ENCODE results near the gene RPH3AL.

Gene RPH3AL

GRCh38 chr17:336110-337021 lies 16.2 kb downstream of the RPH3AL start:
- DNase-seq (ENCODE audit: low read depth, low spot score), result no peak

- no peak for DNase-seq (ENCODE audit: low read depth, low spot score)
These were observed 16.9 kb downstream of the RPH3AL start for GRCh38 chr17:335691-336090.

- DNase-seq (ENCODE audit: low read depth, low spot score), result no peak
These were observed 17.6 kb downstream of the RPH3AL start for GRCh38 chr17:334974-335481.

GRCh38 chr17:333626-334396 lies 18.8 kb downstream of the RPH3AL start:
- no peak for DNase-seq (ENCODE audit: low read depth, low spot score)

GRCh38 chr17:332558-333322 lies 19.9 kb downstream of the RPH3AL start:
- DNase-seq (ENCODE audit: low read depth, low spot score), result no peak

GRCh38 chr17:332023-332422 lies 20.6 kb downstream of the RPH3AL start:
- no peak for DNase-seq (ENCODE audit: low read depth, low spot score)

- no peak for DNase-seq (ENCODE audit: low read depth, low spot score)
These were observed 21.5 kb downstream of the RPH3AL start for GRCh38 chr17:330993-331701.

- DNase-seq (ENCODE audit: low read depth, low spot score), result no peak
These were observed 22.7 kb downstream of the RPH3AL start for GRCh38 chr17:329784-330420.

- no peak for DNase-seq (ENCODE audit: low read depth, low spot score)
These were observed 24.6 kb downstream of the RPH3AL start for GRCh38 chr17:327971-328370.

GRCh38 chr17:327296-327695 lies 25.3 kb downstream of the RPH3AL start:
- DNase-seq (ENCODE audit: low read depth, low spot score), result no peak

- no peak for DNase-seq (ENCODE audit: low read depth, low spot score)
These were observed 26.5 kb downstream of the RPH3AL start for GRCh38 chr17:326010-326621.

GRCh38 chr17:325270-326009 lies 27.2 kb downstream of the RPH3AL start:
- no peak for DNase-seq (ENCODE audit: low read depth, low spot score)

GRCh38 chr17:323721-324571 lies 28.7 kb downstream of the RPH3AL start:
- DNase-seq (ENCODE audit: low read depth, low spot score), result no peak

GRCh38 chr17:323181-323580 lies 29.4 kb downstream of the RPH3AL start:
- no peak for DNase-seq (ENCODE audit: low read depth, low spot score)

GRCh38 chr17:322006-322780 lies 30.4 kb downstream of the RPH3AL start:
- no peak for DNase-seq (ENCODE audit: low read depth, low spot score)

- DNase-seq (ENCODE audit: low read depth, low spot score), result no peak
These were observed 31.1 kb downstream of the RPH3AL start for GRCh38 chr17:321386-321941.

GRCh38 chr17:320809-321385 lies 31.7 kb downstream of the RPH3AL start:
- DNase-seq (ENCODE audit: low read depth, low spot score), result no peak
